Mesendoderm (in vitro differentiated cells): ENCODE data around the gene OAS1.
"Not testable (repeated sequence)": the region's sequence is repeated elsewhere in the genome, so short reads cannot be mapped to it uniquely, and the experiment has no call there.

Experiments used
- DNase-seq: peaks from one replicate; pipeline ENCODE4 v3.0.0; 2013
- H2AK5ac ChIP-seq: 2 replicates; pipeline ENCODE4 v1.6.1; 2013; ENCODE audit warnings: low read length, inconsistent platforms
- H2BK120ac ChIP-seq: 2 replicates; pipeline ENCODE4 v1.6.1; 2013; ENCODE audit warnings: low read depth, mild to moderate bottlenecking, low read length, moderate library complexity, mixed read lengths
- H2BK15ac ChIP-seq: replicated peaks from 2 replicates; pipeline ENCODE4 v1.6.1; 2013; ENCODE audit warnings: low read depth, mild to moderate bottlenecking, moderate library complexity
- H2BK5ac ChIP-seq: 2 replicates; pipeline ENCODE4 v1.6.1; 2013; ENCODE audit warnings: low read length, inconsistent platforms
- H3K18ac ChIP-seq: 2 replicates; pipeline ENCODE4 v1.6.1; 2013; ENCODE audit warnings: mild to moderate bottlenecking, low read length, mixed read lengths
- H3K23ac ChIP-seq: one replicate; pipeline ENCODE4 v1.6.1; 2013; ENCODE audit warnings: low read length
- H3K27ac ChIP-seq: 2 replicates; pipeline ENCODE4 v1.5.1; 2013; ENCODE audit warnings: low read depth, mild to moderate bottlenecking, inconsistent platforms, low read length, moderate library complexity
- H3K27me3 ChIP-seq: 2 replicates; pipeline ENCODE4 v1.6.1; 2013; ENCODE audit warnings: low read length, control low read depth, mild to moderate bottlenecking, inconsistent platforms; ENCODE audit not compliant: insufficient read depth, poor library complexity
- H3K36me3 ChIP-seq: 2 replicates; pipeline ENCODE4 v1.6.1; 2013; ENCODE audit warnings: low read length, inconsistent platforms; ENCODE audit not compliant: control insufficient read depth, insufficient read depth
- H3K4ac ChIP-seq: one replicate; pipeline ENCODE4 v1.6.1; 2013; ENCODE audit warnings: low read depth, mild to moderate bottlenecking, low read length, moderate library complexity
- H3K4me1 ChIP-seq: 2 replicates; pipeline ENCODE4 v1.6.1; 2013; ENCODE audit warnings: low read depth, low read length, inconsistent platforms; ENCODE audit not compliant: control insufficient read depth
- H3K4me2 ChIP-seq: 2 replicates; pipeline ENCODE4 v1.6.1; 2013; ENCODE audit warnings: low read length
- H3K4me3 ChIP-seq: 2 replicates; pipeline ENCODE4 v1.5.1; 2013; ENCODE audit warnings: mild to moderate bottlenecking, low read length
- H3K56ac ChIP-seq: one replicate; pipeline ENCODE4 v1.6.1; 2013; ENCODE audit warnings: low read length
- H3K79me1 ChIP-seq: 2 replicates; pipeline ENCODE4 v1.6.1; 2013; ENCODE audit warnings: low read length, inconsistent platforms
- H3K79me2 ChIP-seq: 2 replicates; pipeline ENCODE4 v1.6.1; 2013; ENCODE audit warnings: mild to moderate bottlenecking, low read length; ENCODE audit not compliant: control insufficient read depth, insufficient read depth
- H3K9ac ChIP-seq: 2 replicates; pipeline ENCODE4 v1.6.1; 2013; ENCODE audit warnings: low read length, inconsistent platforms
- H4K5ac ChIP-seq: one replicate; pipeline ENCODE4 v1.6.1; 2013; ENCODE audit warnings: low read length
- H4K8ac ChIP-seq: one replicate; pipeline ENCODE4 v1.6.1; 2013; ENCODE audit warnings: low read depth, mild to moderate bottlenecking, control low read depth, low read length, moderate library complexity
- WGBS: extraction: QIAGEN DNeasy Blood & Tissue Kit; methylation state at CpG from one replicate; pipeline ENCODE4 v1.1.7; 2013; ENCODE audit warnings: low lambda C conversion rate, missing lambda C conversion rate; ENCODE audit not compliant: insufficient coverage; ENCODE audit errors: extremely low coverage; 5-methylcytosine and 5-hydroxymethylcytosine counted together

The OAS1 gene

DNA sequence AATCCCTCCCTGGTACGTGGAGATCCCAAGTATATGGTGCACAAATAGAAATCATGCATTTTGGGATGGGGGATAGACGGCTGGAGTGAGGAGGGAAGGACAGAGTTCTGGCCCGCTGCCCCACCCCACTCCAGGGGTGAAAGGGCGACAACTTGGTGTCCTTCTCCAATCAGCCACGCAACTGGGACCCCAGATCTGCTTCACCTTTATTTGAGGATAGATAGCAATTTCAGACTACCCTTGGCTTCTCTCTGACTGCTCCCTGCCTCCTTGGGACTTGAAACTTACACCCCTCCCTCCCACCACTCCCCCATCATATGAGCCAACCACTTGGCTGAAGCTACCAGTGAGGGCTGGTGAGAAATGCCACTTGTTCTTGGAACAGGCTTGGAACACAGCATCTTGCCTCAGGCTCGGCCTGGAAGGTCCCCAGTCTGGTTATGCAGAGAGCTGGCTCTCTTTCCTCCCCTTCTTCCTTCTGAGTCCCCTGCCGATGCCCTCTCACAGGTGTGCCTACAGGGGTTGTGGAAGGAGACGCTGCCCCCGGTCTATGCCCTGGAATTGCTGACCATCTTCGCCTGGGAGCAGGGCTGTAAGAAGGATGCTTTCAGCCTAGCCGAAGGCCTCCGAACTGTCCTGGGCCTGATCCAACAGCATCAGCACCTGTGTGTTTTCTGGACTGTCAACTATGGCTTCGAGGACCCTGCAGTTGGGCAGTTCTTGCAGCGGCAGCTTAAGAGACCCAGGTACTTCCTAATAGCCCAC lies 39.7 kb downstream of the OAS1 start:
- Histone ChIP-seq H3K18ac (no peak overlapping the region), H2BK15ac (no peak overlapping the region), H3K4me2 (no peak overlapping the region), H2BK5ac (no peak overlapping the region), H3K79me1 (no peaks in the 10 kb centered on the region), H3K27ac (no peak overlapping the region), H3K9ac (no peak overlapping the region), H3K4me3 (no peak overlapping the region), H3K79me2 (no peaks in the 10 kb centered on the region), H3K27me3 (no peaks in the 10 kb centered on the region), H4K5ac (no peak overlapping the region), H3K56ac (no peak overlapping the region), H3K4ac (no peak overlapping the region), H2AK5ac (no peak overlapping the region), H2BK120ac (no peak overlapping the region), H3K23ac (no peak overlapping the region), H3K36me3 (no peaks in the 10 kb centered on the region), H3K4me1 (no peaks in the 10 kb centered on the region), H4K8ac (no peak overlapping the region)
- DNase-seq = no peak
- WGBS = no CpG with 5 or more reads among the region's 14 CpGs

- Histone ChIP-seq H2BK120ac (no peak overlapping the region), H3K4me3 (no peak overlapping the region), H3K4me2 (no peak overlapping the region), H3K4me1 (no peaks in the 10 kb centered on the region), H4K5ac (no peak overlapping the region), H3K27ac (no peak overlapping the region), H2AK5ac (no peak overlapping the region), H3K18ac (no peak overlapping the region), H4K8ac (no peak overlapping the region), H3K27me3 (no peaks in the 10 kb centered on the region), H2BK5ac (no peak overlapping the region), H3K36me3 (no peaks in the 10 kb centered on the region), H2BK15ac (no peak overlapping the region), H3K56ac (no peak overlapping the region), H3K23ac (no peak overlapping the region), H3K79me2 (no peaks in the 10 kb centered on the region), H3K9ac (no peak overlapping the region), H3K79me1 (no peaks in the 10 kb centered on the region), H3K4ac (no peak overlapping the region)
- no CpG with 5 or more reads among the region's 1 CpG for WGBS
- DNase-seq = no peak
Observed at GRCh38 chr12:112947314-112947713, 40.6 kb downstream of the OAS1 start.

GRCh38 chr12:112947761-112948160 lies 41.0 kb downstream of the OAS1 start:
- H3K79me2 ChIP-seq = no peaks in the 10 kb centered on the region
- DNase-seq = no peak
- no peak overlapping the region for H3K4ac ChIP-seq
- no peak overlapping the region for H2BK5ac ChIP-seq
- H3K27ac ChIP-seq = no peak overlapping the region
- H3K4me3 ChIP-seq = no peak overlapping the region
- no peak overlapping the region for H3K23ac ChIP-seq
- no peak overlapping the region for H3K4me2 ChIP-seq
- H3K56ac ChIP-seq = no peak overlapping the region
- no peak overlapping the region for H4K8ac ChIP-seq
- H3K27me3 ChIP-seq = no peaks in the 10 kb centered on the region
- H2BK15ac ChIP-seq = no peak overlapping the region
- H2BK120ac ChIP-seq = no peak overlapping the region
- no peak overlapping the region for H2AK5ac ChIP-seq
- H3K36me3 ChIP-seq = no peaks in the 10 kb centered on the region
- no peak overlapping the region for H4K5ac ChIP-seq
- no peaks in the 10 kb centered on the region for H3K4me1 ChIP-seq
- H3K9ac ChIP-seq = no peak overlapping the region
- H3K18ac ChIP-seq = no peak overlapping the region
- no CpG with 5 or more reads among the region's 5 CpGs for WGBS
- no peaks in the 10 kb centered on the region for H3K79me1 ChIP-seq

- H3K79me2 ChIP-seq = no peaks in the 10 kb centered on the region
- H3K79me1 ChIP-seq = no peaks in the 10 kb centered on the region
- no peak overlapping the region for H2AK5ac ChIP-seq
- no peak overlapping the region for H3K4ac ChIP-seq
- no peak overlapping the region for H2BK120ac ChIP-seq
- no peak overlapping the region for H3K4me3 ChIP-seq
- no peak overlapping the region for H4K8ac ChIP-seq
- no peaks in the 10 kb centered on the region for H3K36me3 ChIP-seq
- H3K4me2 ChIP-seq = no peak overlapping the region
- no peaks in the 10 kb centered on the region for H3K27me3 ChIP-seq
- H3K9ac ChIP-seq = no peak overlapping the region
- H2BK15ac ChIP-seq = no peak overlapping the region
- H3K4me1 ChIP-seq = no peaks in the 10 kb centered on the region
- H3K23ac ChIP-seq = no peak overlapping the region
- H3K27ac ChIP-seq = no peak overlapping the region
- WGBS = no CpG with 5 or more reads among the region's 7 CpGs
- no peak overlapping the region for H4K5ac ChIP-seq
- H2BK5ac ChIP-seq = no peak overlapping the region
- H3K56ac ChIP-seq = no peak overlapping the region
- no peak for DNase-seq
- no peak overlapping the region for H3K18ac ChIP-seq
Observed at GRCh38 chr12:112948806-112949205, 42.0 kb downstream of the OAS1 start.

- H3K4ac ChIP-seq = no peak overlapping the region
- no peak overlapping the region for H3K18ac ChIP-seq
- H3K79me2 ChIP-seq = no peaks in the 10 kb centered on the region
- H3K79me1 ChIP-seq = no peaks in the 10 kb centered on the region
- H3K27me3 ChIP-seq = no peaks in the 10 kb centered on the region
- H3K23ac ChIP-seq = no peak overlapping the region
- H2AK5ac ChIP-seq = no peak overlapping the region
- no peaks in the 10 kb centered on the region for H3K4me1 ChIP-seq
- H3K4me2 ChIP-seq = no peak overlapping the region
- H2BK5ac ChIP-seq = no peak overlapping the region
- H3K27ac ChIP-seq = no peak overlapping the region
- no peak for DNase-seq
- H3K36me3 ChIP-seq = no peaks in the 10 kb centered on the region
- H4K8ac ChIP-seq = no peak overlapping the region
- WGBS = no CpG with 5 or more reads among the region's 11 CpGs
- no peak overlapping the region for H3K4me3 ChIP-seq
- no peak overlapping the region for H3K9ac ChIP-seq
- H2BK120ac ChIP-seq = no peak overlapping the region
- H4K5ac ChIP-seq = no peak overlapping the region
- no peak overlapping the region for H3K56ac ChIP-seq
- H2BK15ac ChIP-seq = no peak overlapping the region
Observed at GRCh38 chr12:112950701-112951100, 43.9 kb downstream of the OAS1 start.

GRCh38 chr12:112957125-112957524 lies 50.4 kb downstream of the OAS1 start:
- not testable (repeated sequence) for H3K4me3 ChIP-seq, H3K4ac ChIP-seq, H2BK5ac ChIP-seq, H3K36me3 ChIP-seq, H3K18ac ChIP-seq, H3K4me2 ChIP-seq, H2BK120ac ChIP-seq, H3K79me2 ChIP-seq, H2AK5ac ChIP-seq, H3K27ac ChIP-seq, H4K8ac ChIP-seq, H2BK15ac ChIP-seq, H3K4me1 ChIP-seq, H3K56ac ChIP-seq, H3K27me3 ChIP-seq, H3K23ac ChIP-seq, H3K9ac ChIP-seq, H3K79me1 ChIP-seq, DNase-seq, H4K5ac ChIP-seq
- WGBS = no CpG with 5 or more reads among the region's 4 CpGs
